ENCODE data around the gene DCUN1D2.
A peak's percentile ranks its signal among the peaks of the same experiment; 100 is the strongest.

DCUN1D2 gene

DNA sequence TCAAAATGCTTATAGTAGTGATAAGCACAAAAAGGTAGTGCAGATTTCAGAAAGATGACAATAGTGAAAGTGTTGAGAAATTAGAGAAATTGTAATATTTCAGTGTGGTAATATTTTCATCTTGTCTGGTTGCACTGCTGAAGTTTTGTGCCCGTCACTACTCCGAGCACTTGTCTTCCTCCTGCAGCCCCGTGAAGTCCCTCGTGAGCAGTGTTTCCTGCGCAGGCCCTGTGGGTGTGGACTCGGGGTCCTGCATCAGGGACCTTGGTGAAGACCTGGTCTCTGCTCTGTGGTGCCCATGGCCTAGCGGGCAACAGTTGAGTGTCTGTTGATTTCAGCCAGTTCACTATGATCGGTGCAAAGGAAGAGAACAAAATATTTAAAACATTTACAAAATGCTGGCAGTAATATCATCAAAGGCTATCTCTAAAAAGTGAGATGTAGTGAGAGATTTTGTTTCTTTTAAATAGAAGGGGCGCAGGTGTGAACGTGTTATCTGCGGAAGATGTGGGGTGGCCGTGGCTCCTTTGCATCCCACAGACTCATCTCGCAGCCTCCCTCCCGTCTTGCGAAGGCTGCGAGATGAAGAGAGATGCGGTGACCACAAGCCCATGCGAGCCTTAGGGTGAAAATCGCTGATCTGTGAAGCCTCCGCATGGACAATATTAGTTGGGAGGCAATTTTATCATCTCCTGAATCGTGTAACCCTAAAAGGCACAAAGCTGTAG lies 27.7 kb upstream of the DCUN1D2 start:
- no peak for DNase-seq

DNA sequence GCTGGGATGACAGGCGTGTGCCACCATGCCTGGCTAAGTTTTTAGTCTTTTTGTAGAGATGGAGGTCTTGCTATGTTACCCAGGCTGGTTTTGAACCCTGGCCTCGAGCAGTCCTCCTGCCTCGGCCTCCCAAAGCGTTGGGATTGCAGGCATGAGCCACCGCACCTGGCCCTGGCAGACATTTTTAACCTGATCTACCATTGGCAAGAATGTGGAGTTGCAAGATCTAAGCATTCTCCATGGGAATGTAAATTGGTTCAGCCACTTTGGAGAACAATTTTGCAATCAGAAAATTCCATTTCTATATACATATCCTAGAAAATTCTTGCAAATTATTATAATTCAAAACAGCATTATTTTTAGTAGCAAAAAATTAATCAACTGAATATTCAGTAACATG lies 24.3 kb upstream of the DCUN1D2 start:
- DNase-seq, result no peak

DNA sequence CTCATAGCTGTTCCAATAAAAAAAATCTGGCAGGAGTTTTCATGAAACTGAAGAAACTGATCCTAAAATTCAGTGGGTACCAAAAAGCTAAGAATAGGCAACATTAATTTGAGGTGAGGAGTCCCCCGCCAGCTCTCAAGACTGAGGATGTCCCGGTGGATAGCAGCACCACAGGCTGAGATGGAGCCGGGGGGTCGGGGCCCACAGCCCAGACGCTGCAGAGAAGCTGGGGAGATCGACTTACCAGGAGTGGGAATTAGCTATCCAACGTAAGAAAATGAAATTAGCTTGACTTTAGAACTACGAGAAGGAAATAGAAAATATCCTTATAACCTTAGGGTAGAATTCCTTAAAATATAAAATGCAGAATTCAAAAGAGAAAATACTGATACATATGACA lies 23.2 kb upstream of the DCUN1D2 start:
- no peak for DNase-seq

DNA sequence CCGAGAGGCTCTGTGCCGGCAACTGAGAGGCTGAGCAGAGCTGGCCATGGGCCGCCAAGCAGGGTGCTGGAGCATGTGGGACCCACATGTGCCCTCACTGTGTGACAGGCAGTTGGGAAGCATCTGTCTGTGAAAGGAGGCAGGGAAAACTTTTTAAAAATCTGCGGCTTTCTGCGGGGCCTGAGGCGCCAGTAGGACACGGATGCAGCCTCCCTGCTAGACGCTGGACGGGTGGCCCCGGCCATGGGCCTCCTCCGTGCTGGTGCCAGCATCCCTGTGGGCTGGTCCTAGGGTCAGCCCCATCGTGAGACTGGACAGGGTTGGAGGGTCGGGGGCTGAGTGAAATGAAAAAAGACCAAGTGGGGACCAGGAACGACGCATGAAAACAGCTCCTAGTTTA lies 20.9 kb upstream of the DCUN1D2 start:
- DNase-seq, result no peak

DNA sequence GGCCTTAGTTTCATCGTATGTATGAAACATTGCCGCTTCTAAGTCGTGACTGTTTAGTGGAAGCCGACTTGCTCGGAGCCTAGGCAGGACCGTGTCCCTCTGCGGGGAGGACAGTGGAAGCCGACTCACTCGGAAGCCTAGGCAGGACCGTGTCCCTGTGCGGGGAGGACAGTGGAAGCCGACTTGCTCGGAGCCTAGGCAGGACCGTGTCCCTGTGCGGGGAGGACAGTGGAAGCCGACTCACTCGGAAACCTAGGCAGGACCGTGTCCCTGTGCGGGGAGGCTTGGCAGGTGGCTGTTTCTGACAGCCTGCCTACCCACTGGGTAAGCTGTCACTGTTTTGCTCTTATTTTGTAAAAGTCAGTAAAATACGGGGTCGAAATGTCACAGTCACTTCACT lies 20.4 kb upstream of the DCUN1D2 start:
- DNase-seq, result no peak

DNA sequence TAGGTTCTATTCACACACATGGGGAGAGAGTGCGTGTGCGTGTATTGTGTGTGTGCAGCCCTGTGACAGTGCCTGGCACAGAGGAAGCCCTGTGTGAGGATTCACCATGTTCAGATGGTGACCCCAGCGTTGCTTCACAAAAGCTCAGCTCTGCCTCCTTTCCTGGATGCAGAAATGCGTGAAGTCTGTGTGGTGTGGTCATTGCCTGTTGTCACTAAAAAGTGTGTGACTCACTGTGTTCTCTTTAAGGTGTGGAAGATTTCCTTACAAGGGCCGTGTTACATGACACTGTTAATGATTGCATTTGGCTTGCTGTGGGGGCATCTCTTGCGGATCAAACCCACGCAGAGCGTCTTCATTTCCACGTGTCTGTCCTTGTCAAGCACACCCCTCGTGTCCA lies 19.5 kb upstream of the DCUN1D2 start:
- DNase-seq, result no peak

DNA sequence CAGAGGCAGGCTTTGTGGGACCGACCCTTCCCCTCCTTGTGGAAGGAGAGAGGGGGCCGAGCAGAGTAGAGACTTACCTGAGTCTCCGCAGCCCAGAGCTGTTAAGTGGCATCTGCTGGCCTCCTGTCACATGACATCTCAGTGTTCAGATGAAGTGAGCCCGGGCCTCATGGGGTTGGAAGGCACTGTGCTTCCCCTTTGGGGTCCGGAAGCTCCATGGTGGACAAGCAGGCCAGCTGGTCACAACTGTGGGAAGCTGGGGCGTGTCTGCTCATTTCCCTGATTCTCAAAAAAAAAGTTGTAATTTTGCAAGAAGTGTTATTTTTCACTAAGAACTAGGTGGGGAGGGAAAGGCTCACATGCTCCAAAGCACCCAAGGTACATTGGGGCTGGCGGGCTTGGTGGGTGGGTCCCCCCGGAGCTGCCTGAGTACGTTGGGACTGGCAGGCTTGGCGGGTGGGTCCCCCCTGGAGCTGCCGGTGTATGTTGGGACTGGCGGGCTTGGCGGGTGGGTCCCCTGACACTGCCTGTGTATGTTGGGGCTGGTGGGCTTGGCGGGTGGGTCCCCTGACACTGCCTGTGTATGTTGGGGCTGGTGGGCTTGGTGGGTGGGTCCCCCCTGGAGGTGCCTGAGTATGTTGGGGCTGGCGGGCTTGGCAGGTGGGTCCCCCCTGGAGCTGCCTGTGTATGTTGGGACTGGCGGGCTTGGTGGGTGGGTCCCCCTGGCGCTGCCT lies 18.2 kb upstream of the DCUN1D2 start:
- DNase-seq, result no peak

DNA sequence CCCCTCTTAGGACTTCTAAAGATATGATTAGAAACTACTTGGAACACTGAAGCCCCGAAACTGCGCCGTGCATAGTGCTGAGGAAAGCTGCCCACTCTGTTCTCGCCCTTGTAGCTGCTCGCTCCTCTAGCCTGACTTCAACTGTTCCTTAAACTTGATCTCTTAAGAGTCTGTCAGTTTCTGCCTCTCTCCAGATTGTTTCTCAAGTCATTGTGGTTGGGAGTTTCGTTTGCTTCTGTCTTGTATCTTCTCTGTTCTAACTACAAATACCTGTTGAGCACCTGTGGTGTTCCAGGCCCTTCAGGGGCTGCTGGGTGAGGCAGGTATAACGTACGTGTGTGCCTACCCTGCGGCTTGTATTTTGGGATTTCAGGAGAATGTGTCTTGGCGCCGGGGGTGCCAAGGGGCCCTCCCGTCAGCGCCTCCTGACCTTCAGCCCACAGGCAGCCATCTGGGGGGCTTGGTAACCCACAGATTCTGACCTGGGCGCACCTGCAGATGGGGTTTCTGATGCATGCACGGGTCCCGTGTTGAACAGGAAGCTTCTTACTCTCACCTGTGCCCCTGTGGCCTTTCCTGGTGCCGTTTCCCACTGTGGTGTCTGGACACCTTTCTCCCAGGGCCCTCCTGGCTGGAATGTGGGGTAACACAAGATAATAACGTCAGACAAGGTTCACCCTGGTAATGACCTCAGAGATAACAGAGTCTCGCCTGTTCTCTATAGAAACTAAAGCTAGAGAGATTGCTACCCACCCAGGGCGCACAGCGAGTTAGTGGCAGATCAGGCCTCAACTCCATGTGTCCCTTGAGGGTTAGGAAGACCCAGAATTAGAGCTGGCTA lies 17.2 kb upstream of the DCUN1D2 start:
- no peak for DNase-seq

DNA sequence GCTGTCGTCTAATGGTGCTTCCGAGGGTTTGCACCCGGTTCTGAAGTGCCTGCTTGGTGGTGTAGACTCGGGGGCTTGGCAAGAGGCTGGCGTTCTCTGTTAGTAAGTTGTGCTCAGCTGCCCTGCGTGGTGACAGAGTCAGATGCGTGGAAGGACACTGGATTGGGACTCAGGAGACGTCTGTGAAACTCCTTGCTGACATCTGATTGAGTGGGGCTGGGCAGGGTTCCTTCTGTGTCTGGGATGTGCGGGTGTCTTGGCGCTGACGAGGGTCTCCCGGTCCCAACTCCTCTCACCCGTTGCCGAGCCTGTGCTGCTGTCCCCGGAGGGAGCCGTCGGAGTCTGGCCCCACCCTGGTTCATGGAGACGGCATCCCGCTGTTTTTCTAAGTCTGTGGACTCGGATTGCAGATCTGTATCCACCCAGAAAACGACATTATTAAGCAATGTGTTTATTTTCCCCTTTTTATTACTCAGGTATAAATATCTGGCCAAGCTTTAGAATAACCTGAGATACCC lies 16.4 kb upstream of the DCUN1D2 start:
- DNase-seq, result no peak

DNA sequence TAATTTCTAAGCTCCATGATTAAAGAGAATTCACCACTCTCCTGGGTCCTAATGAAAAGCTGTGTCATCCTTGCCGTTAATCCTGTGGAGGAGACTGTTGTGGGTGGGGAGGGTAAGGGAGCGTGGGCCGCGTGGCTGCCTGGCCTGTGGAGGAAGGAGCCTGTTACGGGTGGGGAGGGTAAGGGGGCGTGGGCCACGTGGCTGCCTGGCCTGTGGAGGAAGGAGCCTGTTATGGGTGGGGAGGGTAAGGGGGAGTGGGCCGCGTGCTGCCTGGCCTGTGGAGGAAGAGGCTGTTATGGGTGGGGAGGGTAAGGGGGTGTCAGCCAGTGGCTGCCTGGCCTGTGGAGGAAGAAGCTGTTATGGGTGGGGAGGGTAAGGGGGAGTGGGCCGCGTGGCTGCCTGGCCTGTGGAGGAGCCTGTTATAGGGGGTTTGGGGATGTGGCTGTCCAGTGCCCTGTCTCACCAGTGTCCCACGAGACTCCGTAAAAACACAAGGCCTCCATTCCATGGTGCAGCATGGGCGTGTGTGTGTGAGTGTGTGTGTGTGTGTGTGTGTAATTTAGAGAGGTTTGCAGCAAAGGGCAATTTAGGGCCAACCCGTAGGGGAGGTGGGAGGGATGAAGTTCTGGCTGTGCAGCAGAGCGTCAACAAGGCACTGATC lies 15.6 kb upstream of the DCUN1D2 start:
- DNase-seq, result no peak

DNA sequence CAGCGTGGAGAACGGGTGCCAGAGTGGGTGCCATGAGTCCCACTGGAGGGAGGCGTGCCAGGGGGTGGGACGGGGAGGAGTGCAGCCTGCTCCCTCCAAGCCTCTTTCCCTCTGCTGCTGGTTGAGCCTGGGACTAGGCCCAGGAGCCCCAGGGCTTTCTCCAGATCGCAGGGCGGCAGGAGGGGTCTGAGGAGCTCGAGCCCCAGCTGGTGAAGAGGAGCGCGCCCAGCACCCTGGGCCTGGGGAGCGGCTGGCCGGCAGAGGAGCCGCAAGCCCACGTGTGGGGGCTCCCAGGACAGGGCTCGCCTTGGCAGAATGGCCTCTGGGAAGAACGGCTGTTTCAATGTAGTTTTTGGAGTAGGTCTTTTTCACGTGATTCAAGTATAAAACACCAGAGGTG lies 12.2 kb upstream of the DCUN1D2 start:
- no peak for DNase-seq

DNA sequence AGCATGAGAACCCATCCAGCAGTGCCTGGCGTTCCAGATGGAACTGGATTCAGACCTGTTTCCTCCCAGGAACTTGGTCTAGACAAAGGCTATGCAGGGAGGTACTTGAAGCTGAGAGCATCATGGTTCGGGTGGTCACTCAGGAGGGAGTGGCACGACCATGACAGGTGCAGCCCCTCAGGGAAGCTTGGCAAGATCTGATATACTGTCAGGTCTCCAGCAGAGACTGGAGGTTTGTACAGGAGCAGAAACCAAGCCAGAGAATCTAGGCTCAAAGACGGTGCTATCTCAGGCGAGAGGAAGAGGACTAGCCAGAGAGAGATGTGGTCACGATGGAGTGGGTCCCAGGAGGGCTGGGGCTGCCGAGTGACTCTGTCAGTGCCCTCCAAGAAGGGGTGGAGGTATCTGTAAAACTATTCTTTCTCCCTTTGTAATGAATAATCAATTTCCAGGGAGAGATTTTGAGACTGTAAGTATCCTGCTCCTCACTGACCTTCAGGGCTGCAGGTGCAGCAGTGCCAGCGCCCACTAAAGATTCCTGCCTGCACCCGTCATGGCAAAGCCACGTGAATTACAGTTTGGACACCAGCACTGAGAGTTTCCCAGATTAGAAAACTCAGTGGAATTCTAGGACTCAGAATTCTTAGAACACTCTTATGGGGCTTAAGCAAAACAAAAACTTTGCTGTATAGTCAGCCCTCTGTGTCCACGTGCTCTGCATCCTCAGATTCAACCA lies 10.2 kb upstream of the DCUN1D2 start:
- DNase-seq, result no peak

DNA sequence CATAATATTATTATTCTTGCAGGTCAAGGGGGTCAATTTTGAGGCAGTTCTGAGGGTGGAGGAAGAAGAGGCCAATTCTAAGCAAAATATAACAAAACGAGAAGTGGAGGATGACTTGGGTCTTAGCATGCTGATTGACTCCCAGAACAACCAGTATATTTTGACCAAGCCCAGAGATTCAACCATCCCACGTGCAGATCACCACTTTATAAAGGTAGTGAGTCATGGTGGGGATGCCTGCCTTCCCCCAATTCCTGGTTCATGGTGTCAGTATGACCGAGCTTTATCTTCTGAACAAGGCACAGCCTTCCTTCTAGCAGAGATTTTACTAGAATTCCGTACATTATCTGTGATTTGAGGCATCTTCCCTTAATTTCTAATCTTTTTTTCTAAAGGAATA lies 9.4 kb upstream of the DCUN1D2 start:
- no peak for DNase-seq

DNA sequence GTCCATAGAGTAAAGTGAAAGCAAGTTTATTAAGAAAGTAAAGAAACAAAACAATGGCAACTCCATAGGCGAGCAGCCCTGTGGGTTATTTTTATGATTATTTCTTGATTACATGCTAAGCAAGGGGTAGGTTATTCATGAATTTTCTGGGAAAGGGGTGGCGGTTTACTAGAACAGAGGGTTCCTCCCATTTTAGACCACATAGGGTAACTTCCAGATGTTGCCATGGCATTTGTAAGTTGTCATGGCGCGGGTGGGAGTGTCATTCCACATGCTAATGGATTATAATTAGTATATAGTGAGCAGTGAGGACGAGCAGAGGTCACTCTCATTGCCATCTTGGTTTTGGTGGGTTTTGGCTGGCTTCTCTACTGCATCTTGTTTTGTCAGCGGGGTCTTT lies 8.4 kb upstream of the DCUN1D2 start:
- no peak for DNase-seq

DNA sequence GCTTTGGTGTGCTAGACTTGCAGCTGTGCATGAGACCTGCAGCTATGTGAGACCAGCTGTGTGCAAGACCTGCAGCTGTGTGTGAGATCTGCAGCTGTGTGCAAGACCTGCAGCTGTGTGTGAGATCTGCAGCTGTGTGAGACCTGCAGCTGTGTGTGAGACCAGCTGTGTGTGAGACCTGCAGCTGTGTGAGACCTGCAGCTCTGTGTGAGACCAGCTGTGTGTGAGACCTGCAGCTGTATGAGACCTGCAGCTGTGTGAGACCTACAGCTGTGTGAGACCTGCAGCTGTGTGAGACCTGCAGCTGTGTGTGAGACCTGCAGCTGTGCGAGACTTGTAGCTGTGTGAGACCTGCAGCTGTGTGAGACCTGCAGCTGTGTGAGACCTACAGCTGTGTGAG lies 6.7 kb upstream of the DCUN1D2 start:
- DNase-seq, result no peak

DNA sequence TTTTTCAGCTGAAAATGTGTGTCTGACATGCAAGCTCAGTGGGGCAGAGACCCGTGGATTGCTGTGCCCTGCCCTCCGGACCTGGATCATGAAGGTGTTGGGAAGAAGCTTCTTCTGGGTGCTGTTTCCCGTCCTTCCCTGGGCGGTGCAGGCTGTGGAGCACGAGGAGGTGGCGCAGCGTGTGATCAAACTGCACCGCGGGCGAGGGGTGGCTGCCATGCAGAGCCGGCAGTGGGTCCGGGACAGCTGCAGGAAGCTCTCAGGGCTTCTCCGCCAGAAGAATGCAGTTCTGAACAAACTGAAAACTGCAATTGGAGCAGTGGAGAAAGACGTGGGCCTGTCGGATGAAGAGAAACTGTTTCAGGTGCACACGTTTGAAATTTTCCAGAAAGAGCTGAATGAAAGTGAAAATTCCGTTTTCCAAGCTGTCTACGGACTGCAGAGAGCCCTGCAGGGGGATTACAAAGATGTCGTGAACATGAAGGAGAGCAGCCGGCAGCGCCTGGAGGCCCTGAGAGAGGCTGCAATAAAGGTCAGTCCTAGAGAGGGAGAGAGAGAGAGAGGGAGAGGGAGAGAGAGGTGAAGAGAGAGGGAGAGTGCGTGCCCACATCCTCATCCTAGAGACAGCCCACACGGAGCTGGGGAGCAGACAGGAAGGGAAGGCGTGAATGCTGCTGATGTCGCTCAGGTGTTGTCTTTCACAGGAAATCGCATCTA lies 5.1 kb upstream of the DCUN1D2 start:
- peak; percentile 12 for DNase-seq

DNA sequence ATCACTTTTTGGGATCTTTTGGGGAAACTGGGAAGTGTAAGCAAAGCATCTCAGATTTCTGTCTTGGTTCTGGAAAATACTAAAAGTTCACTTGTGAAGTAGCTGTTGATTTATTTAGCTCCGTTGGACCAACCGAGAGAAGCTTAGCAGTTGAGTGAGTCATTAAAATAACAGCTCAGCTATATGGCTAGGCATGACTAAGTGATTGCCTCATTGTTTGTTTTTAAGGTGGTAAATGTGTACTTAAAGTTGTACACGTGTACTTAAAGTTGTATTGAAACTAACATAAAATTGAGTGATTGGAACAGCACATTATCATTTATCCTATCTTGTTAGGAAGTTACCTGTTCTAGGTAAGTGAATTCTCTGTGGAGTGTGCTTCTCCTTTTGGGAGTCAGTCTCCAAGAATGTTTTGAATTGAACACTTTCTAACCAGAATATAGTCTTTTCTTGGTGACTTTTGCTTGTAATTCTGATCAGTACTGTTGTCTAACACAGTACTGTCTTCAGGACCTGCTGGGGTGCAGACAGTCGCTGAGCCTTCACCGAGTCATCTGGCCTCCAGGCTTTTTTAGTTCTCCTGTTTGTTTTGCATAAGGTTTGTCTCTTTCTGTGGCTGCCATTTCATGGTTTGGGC lies 2.9 kb upstream of the DCUN1D2 start:
- peak; percentile 70 for DNase-seq

DNA sequence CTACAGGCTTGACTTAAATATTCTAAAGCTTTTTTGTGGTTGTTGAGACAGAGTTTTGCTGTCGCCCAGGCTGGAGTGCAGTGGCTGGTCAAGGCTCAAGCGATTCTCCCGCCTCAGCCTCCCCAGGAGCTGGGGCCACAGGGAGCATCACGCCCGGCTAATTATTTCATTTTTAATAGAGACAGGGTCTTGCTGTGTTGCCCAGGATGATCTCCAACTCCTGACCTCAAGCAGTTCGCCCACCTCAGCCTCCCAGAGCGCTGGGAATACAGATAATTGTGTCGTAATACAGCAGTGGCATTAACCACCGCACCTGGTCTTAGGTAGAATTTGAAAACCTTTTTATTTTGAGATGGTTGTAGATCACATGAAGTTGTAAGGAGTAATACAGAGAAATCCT lies 1.5 kb upstream of the DCUN1D2 start:
- DNase-seq, result no peak

DNA sequence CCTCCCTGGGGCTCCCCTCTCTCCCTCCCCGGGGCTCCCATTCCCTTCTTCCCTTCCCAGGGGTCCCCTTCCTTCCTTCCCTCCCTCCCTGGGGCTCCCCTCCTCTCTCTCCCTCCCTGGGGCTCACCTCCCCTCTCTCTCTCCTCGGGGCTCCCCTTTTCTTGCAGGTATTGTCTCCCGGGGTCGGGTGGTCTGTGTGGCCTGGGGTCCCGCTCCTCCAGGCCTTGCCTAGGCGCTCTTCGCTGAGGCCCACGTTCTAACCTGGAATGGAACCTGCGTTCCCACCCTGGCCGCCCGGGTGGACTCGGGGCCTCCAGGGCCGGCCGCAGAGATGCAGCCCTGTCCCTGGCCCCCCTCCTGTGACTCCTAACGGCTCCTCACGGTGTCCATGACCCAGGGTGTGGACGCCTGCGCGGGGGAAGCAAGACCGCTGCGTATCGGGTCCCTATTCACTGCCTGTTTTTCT lies 940 bp upstream of the DCUN1D2 start:
- DNase-seq, result no peak

DNA sequence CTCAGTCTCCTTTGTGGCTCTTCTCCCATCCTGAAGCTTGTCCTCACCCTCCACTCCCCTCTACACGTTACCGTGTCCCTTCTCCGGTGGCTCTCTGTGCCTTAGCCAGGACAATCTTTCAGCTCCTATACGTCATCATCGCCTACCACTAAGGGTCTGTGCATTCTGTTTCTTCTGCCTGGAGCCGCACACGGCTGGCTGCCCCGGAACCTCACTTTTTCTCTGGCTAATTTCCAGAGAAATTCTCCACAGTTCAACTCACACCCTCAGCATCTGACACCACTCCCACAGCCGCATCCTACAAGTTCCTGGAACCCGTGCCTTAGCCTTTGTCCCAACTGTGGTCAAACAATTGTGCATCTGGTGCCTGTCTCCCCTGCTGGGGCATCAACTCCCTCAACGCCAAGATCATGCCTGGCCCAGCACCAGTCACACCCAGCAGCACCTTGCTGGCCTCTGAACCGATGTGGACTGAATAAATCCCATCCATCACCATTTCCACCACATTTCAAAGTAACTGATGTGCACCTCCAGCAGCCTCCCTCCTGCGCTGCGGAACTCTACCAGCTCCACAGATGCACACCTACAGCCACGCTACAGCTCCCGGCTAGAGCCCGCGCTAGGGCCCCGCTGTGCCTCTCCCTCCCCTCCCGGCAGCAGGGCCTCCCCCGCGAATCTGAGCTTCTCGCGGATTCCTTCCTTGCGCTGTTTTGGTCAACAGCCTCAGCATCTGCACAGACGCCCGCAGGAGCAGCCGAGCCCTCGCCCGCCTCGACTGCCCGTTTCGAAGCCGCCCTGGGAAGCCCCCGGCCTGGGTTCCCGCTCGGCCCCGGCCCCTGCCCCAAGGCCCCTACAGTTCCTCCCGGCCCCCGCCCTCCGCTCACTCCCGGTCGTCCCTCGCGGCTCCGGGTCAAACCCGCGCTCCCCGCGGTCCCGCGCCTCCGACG lies 689 bp downstream of the DCUN1D2 start:
- DNase-seq, result peak; percentile 42

Data from activated CD4-positive, alpha-beta T cell treated with anti-CD3 and anti-CD28 coated beads, Interleukin-2, Interleukin-6, amounts not matched to agents 100 ng/mL and 50 ng/mL, durations not matched to agents 16 hours and 8 hours (primary cell).